ENCODE measurements around the gene ABHD14A. TPM values are rescaled to one million over a fixed set of nuclear protein-coding genes. Genes with fewer than 3 reads are reported as not detected.

Gene ABHD14A
- polyA plus RNA-seq, 1 of the 3 experiments (the other 2 are of a cell fraction), result 31.5 TPM

DNA sequence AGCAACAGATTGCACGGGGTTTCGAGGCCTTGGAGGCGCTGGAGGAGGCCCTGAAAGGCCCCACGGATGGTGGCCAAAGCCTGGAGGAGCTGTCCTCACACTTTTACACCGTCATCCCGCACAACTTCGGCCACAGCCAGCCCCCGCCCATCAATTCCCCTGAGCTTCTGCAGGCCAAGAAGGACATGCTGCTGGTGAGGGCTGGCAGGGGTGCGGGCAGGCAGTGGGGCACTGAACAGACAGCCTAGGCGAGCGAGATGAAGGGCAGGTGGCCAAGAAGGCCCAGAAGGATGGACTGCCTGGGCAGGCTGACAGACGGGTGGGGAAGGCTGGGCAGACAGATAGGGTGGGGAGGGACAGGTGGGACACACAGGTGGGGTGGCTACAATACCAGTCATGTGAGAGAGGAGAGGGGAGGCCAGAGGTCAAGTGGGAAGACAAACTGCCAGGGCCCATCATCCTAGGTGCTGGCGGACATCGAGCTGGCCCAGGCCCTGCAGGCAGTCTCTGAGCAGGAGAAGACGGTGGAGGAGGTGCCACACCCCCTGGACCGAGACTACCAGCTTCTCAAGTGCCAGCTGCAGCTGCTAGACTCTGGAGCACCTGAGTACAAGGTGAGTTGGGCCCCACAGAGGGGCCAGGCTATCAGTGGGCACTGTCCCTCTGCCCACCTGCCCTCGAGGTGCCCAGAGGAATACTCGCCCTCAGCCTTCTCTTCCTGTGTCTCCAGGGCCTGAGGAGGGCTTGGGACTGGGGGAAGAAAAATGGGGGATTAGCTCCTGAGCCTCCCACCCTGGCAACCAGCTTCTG lies 29.6 kb upstream of the ABHD14A start:
- Histone ChIP-seq H4K20me1 (ENCODE audit: insufficient read depth) (no peaks in the 10 kb centered on the region), H3K27ac (ENCODE audit: low read depth in 2 of 2, low read length in 1 of 2) (no peak overlapping the region), H3F3A (replicated peaks; ENCODE audit: insufficient read depth) (no peaks in the 10 kb centered on the region), H3K27me3 (ENCODE audit: insufficient read depth) (no peaks in the 10 kb centered on the region), H3K4me2 (no peak overlapping the region), H3K9me2 (no peaks in the 10 kb centered on the region), H3K36me3 (replicated peaks in 1 of 2; ENCODE audit: control insufficient read depth in 1 of 2, insufficient read depth in 2 of 2, low read length in 1 of 2) (peaks cover 0 to 2% of the 10 kb centered on the region in 2 experiments), H3K9ac (no peak overlapping the region), H3K4me3 (ENCODE audit: low read depth in 2 of 2, low read length in 1 of 2) (no peak overlapping the region), H2AFZ (ENCODE audit: low read depth) (no peak overlapping the region), H3K9me3 (no peaks in the 10 kb centered on the region), H3K4me1 (ENCODE audit: control insufficient read depth in 1 of 2, insufficient read depth in 2 of 2, low read depth in 1 of 2, low read length in 1 of 2) (peaks cover 11 to 18% of the 10 kb centered on the region in 2 experiments; a peak in 3 of 4 replicates), H3K79me2 (ENCODE audit: insufficient read depth) (peaks cover 14% of the 10 kb centered on the region)
- TF ChIP-seq NFIC (IDR thresholded peaks at IDR 0.05; ENCODE audit: borderline replicate concordance), result no peak
- TF ChIP-seq, protein P1, sequence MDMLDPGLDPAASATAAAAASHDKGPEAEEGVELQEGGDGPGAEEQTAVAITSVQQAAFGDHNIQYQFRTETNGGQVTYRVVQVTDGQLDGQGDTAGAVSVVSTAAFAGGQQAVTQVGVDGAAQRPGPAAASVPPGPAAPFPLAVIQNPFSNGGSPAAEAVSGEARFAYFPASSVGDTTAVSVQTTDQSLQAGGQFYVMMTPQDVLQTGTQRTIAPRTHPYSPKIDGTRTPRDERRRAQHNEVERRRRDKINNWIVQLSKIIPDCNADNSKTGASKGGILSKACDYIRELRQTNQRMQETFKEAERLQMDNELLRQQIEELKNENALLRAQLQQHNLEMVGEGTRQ (IDR thresholded peaks at IDR 0.05; ENCODE audit: borderline replicate concordance, low read depth, low read length), result no peak
- TF ChIP-seq YY1 (IDR thresholded peaks at IDR 0.05; ENCODE audit: low read depth), result no peak
- no peak for TF ChIP-seq CHD2 (IDR thresholded peaks at IDR 0.05; ENCODE audit: low read length, partially characterized antibody)
- TF ChIP-seq FOXJ3 (CRISPR knock-in tag; IDR thresholded peaks at IDR 0.05), result no peak
- TF ChIP-seq, protein P2, sequence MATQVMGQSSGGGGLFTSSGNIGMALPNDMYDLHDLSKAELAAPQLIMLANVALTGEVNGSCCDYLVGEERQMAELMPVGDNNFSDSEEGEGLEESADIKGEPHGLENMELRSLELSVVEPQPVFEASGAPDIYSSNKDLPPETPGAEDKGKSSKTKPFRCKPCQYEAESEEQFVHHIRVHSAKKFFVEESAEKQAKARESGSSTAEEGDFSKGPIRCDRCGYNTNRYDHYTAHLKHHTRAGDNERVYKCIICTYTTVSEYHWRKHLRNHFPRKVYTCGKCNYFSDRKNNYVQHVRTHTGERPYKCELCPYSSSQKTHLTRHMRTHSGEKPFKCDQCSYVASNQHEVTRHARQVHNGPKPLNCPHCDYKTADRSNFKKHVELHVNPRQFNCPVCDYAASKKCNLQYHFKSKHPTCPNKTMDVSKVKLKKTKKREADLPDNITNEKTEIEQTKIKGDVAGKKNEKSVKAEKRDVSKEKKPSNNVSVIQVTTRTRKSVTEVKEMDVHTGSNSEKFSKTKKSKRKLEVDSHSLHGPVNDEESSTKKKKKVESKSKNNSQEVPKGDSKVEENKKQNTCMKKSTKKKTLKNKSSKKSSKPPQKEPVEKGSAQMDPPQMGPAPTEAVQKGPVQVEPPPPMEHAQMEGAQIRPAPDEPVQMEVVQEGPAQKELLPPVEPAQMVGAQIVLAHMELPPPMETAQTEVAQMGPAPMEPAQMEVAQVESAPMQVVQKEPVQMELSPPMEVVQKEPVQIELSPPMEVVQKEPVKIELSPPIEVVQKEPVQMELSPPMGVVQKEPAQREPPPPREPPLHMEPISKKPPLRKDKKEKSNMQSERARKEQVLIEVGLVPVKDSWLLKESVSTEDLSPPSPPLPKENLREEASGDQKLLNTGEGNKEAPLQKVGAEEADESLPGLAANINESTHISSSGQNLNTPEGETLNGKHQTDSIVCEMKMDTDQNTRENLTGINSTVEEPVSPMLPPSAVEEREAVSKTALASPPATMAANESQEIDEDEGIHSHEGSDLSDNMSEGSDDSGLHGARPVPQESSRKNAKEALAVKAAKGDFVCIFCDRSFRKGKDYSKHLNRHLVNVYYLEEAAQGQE (IDR thresholded peaks at IDR 0.05; ENCODE audit: low read depth, low read length), result no peak
- no peak for TF ChIP-seq RXRA (IDR thresholded peaks at IDR 0.05; ENCODE audit: borderline replicate concordance, low read depth)
- no peak for TF ChIP-seq NRF1 (IDR thresholded peaks at IDR 0.05; ENCODE audit: low read depth, low read length)
- TF ChIP-seq EZH2phosphoT487 (IDR thresholded peaks at IDR 0.05; ENCODE audit: borderline replicate concordance, low read depth), result no peak
- TF ChIP-seq TEAD4 (IDR thresholded peaks at IDR 0.05; ENCODE audit: borderline replicate concordance, insufficient read depth), result no peak
- TF ChIP-seq ELF1 (IDR thresholded peaks at IDR 0.05), result no peak
- TF ChIP-seq JUND (IDR thresholded peaks at IDR 0.05), result no peak
- no peak for TF ChIP-seq SIN3A (IDR thresholded peaks at IDR 0.05; ENCODE audit: borderline replicate concordance, low read depth, low read length)
- WGBS (ENCODE audit: low lambda C conversion rate), result 97% methylated on average over 10 of the region's 18 CpGs
- CTCF ChIA-PET, result interaction anchor here (1.0 to 5.3 kb wide), 5 partner anchors 12 to 60 kb away, joined by 3 to 80 read pairs (median 5); partner anchors contain the start of genes ABHD14A and ABHD14B
- no peak for DNase-seq
- POLR2A ChIA-PET, result interaction anchor here (1.4 kb wide), 1 partner anchor 29 kb away, joined by 3 read pairs; the partner anchor contains the start of gene ABHD14B

Measured in SK-N-SH (cell line).